Neural progenitor cell (in vitro differentiated cells): ENCODE results near the gene STK38.

Experiments used
- EZH2 ChIP-seq: fragments of 200-600 bp; sonication (generic); IDR thresholded peaks from 2 replicates; pipeline ENCODE4 v1.6.1; 2017; ENCODE audit warnings: antibody characterized with exemption, mild to moderate bottlenecking, moderate library complexity
- EZH2phosphoT487 ChIP-seq: fragments of 200-600 bp; sonication (generic); IDR thresholded peaks from 2 replicates; pipeline ENCODE4 v1.6.1; 2017; ENCODE audit warnings: antibody characterized with exemption
- TF ChIP-seq, protein P1 (sequence below): fragments of 200-600 bp; sonication (generic); IDR thresholded peaks from 2 replicates; pipeline ENCODE4 v1.5.1; 2017; ENCODE audit warnings: antibody characterized with exemption, mild to moderate bottlenecking

DNA sequence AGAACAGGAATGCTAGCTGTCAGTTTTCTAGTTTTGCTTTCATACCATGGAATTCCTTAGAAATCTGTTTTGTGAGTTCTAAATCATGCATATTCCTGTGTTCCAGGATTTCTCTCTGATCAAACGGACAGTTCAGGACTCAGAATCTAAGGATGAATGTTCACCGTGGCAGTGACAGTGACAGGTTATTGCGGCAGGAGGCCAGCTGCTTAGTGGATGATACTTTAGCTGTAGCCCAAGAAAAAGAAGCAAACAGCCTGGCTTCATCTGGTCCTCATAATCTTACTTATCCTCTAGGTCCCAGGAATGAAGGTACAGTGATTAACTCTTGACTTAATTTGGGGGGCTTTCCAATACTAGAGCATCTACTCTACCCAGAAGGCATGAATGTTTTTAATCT lies 77.3 kb downstream of the STK38 start:
- TF ChIP-seq, protein P1, sequence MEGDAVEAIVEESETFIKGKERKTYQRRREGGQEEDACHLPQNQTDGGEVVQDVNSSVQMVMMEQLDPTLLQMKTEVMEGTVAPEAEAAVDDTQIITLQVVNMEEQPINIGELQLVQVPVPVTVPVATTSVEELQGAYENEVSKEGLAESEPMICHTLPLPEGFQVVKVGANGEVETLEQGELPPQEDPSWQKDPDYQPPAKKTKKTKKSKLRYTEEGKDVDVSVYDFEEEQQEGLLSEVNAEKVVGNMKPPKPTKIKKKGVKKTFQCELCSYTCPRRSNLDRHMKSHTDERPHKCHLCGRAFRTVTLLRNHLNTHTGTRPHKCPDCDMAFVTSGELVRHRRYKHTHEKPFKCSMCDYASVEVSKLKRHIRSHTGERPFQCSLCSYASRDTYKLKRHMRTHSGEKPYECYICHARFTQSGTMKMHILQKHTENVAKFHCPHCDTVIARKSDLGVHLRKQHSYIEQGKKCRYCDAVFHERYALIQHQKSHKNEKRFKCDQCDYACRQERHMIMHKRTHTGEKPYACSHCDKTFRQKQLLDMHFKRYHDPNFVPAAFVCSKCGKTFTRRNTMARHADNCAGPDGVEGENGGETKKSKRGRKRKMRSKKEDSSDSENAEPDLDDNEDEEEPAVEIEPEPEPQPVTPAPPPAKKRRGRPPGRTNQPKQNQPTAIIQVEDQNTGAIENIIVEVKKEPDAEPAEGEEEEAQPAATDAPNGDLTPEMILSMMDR = no peak
- TF ChIP-seq EZH2 (no peak), EZH2phosphoT487 (no peak)
